ENCODE measurements around the gene DRC7.

DNA sequence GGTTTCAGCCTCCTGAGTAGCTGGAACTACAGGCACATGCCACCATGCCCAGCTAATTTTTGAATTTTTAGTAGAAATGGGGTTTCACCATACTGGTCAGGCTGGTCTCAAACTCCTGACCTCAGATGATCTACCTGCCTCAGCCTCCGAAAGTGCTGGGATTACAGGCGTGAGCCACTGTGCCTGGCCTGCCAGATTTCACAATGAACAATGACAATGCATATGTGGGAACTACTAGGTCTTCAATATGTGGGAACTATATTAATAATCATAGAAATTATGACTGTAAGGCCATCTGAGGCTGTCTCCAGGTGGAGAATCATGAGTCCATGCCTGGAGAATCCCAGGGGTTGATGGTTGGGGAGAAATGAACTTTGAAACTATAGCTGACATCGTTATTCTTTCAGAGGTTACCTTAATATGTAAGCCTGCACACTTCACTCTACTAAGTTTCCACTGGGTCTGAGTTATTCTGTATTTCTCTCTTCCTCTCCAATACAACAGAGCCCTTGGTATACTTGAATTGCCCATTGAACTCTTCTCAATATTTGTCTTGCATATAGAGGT is 7.2 kb upstream of the DRC7 start:
- TF ChIP-seq, protein P1, sequence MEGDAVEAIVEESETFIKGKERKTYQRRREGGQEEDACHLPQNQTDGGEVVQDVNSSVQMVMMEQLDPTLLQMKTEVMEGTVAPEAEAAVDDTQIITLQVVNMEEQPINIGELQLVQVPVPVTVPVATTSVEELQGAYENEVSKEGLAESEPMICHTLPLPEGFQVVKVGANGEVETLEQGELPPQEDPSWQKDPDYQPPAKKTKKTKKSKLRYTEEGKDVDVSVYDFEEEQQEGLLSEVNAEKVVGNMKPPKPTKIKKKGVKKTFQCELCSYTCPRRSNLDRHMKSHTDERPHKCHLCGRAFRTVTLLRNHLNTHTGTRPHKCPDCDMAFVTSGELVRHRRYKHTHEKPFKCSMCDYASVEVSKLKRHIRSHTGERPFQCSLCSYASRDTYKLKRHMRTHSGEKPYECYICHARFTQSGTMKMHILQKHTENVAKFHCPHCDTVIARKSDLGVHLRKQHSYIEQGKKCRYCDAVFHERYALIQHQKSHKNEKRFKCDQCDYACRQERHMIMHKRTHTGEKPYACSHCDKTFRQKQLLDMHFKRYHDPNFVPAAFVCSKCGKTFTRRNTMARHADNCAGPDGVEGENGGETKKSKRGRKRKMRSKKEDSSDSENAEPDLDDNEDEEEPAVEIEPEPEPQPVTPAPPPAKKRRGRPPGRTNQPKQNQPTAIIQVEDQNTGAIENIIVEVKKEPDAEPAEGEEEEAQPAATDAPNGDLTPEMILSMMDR (IDR thresholded peaks at IDR 0.05), result no peak
- TF ChIP-seq EP300 (IDR thresholded peaks at IDR 0.05), result no peak
